ENCODE data around the gene DARS1.

DNA sequence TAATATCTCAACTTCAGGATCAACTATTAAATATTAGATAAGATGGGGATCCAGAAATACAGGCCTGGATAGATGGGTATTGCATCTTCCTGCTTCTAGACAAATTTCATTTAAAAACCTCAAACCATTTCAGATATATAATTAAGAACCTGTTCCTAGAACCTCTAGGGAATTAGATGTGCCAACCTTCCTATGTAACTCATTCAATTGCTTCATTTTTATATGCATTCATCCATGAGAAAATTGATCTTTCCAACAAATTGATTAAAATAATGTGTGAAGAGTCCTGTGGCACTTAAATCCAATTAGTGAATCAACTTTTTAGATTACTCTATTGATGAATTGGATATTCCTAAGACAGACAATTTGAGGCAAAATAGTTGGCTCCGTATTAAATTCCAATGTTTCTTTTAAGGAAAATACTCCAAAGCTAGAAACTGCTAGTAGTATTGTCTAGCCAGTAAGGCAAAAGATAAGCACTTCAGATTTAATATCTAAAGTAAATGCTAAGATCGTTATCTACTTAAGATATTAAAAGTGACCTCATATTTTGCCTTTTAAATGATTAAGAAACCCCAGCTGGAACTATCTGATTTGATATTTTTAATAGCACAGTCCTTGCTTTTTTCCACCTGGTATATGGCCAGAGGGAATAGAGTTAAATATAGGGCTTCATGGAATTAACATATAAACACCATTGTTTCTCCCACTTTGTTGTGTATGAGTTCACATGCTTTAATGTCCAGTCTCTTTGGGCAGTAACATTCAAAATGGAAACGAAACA is 35.8 kb downstream of the DARS1 start:
- TF ChIP-seq, protein P1, sequence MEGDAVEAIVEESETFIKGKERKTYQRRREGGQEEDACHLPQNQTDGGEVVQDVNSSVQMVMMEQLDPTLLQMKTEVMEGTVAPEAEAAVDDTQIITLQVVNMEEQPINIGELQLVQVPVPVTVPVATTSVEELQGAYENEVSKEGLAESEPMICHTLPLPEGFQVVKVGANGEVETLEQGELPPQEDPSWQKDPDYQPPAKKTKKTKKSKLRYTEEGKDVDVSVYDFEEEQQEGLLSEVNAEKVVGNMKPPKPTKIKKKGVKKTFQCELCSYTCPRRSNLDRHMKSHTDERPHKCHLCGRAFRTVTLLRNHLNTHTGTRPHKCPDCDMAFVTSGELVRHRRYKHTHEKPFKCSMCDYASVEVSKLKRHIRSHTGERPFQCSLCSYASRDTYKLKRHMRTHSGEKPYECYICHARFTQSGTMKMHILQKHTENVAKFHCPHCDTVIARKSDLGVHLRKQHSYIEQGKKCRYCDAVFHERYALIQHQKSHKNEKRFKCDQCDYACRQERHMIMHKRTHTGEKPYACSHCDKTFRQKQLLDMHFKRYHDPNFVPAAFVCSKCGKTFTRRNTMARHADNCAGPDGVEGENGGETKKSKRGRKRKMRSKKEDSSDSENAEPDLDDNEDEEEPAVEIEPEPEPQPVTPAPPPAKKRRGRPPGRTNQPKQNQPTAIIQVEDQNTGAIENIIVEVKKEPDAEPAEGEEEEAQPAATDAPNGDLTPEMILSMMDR (optimal IDR thresholded peaks at IDR 0.05 in 1 of 3, IDR thresholded peaks at IDR 0.05 in 1 of 3, conservative IDR thresholded peaks at IDR 0.05 in 1 of 3; ENCODE audit: extremely low read depth in 1 of 3, insufficient read depth in 2 of 3, low read length in 3 of 3) = no peak
- no peak for TF ChIP-seq EZH2 (IDR thresholded peaks at IDR 0.05; ENCODE audit: low read length)

All from keratinocyte (primary cell).